COLO668 (cell line): ENCODE data around the gene IL17RD.
A peak's percentile ranks its signal among the peaks of the same experiment; 100 is the strongest.

Experiments
- DNase-seq: peaks from one replicate; lab custom pipeline; 2025; ENCODE audit not compliant: unreplicated experiment; lab: John Stamatoyannopoulos, UW

The IL17RD gene

DNA sequence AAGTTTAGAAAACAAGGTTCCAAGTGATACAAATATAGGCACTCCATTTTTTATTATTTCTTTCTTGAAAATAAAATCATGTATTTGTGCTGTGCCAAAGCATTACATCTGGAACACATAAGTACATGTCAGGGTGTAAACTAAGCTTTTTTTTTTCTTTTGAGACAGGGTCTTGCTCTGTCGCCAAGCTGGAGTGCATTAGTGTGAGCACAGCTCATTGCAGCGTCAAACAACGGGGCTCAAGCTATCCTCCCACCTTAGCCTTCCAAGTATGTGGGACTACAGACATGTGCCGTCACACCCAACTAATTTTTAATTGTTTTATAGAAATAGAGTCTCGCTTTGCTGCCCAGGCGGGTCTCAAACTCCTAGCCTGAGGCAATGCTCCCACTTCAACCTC lies 95.7 kb downstream of the IL17RD start:
- no peak for DNase-seq

DNA sequence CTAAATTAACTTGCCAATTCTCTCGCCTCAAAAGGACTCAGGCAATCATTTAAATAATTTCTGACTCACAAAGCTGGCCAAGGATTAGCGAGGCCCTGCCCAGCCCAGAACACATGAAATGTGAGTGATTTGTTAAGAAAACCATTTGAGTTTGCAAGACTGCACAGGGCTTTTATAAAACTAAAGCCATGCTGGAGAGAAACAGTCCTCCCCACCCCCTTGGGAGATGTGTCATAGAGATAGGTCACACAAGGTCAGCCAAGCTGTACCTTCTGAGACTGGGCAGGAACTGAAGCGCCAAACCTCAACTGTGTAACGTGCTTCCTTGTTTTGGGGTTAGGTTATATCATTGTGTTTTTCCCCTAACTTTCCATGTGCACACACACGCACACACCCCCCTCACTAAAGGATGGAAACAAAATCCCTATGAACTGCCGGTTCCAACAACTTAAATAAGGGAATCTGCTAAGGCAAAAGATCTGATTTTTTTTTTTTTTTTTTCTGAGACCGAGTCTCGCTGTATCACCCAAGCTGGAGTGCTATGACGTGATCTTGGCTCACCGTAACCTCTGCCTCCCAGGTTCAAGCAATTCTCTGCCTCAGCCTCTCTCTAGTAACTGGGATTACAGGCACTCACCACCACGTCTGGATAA lies 96.6 kb downstream of the IL17RD start:
- no peak for DNase-seq

DNA sequence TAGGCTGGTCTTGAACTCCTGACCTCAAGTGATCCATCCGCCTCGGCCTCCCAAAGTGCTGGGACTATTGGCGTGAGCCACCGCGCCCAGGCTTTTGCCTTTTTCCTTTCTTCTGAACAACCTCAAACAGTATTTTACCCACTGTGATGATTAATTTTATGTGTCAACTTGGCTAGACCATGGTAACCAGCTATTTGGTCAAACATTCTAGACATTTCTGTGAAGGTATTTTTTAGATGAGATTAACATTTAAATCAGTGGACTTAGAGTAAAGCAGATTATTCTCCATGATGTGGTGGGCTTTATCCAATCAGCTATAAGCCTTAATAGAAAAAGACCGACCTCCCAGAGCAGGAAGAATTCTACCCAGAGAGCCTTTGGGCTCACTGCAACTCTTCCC lies 98.7 kb downstream of the IL17RD start:
- no peak for DNase-seq

DNA sequence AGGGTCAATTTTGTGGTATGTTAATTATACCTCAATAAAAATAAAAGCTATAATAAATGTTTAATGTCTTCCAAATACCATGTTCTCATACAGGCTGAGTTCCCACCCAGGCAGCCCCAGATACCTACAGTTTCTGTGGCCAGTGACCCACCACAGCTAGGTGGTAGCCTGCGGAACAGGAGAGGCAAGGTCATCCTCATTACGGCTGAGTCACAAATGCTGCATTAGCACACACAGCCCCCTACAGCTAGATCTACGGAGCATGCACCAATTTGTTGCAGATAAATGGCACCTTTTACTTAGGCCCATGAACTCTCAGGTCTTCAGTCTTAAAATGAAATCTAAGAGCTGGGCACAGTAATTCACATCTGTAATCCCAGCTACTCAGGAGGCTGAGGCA lies 99.6 kb downstream of the IL17RD start:
- DNase-seq, result no peak

DNA sequence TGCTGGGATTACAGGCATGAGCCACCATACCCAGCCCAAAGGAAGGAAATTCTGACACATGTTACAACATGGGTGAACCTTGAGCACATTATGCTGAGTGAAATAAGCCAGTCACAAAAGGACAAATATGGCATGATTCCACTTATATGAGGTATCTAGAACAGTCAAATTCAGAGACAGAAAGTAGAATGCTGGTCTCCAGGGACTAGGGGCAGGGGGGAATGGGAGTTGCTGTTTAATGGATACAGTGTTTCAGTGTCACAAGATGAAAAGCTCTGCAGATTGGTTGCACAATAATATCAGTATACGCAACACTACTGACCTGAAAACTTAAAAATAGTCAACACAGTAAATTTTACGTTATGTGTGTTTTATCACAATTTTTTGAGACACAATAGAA lies 100.6 kb downstream of the IL17RD start:
- DNase-seq, result no peak

DNA sequence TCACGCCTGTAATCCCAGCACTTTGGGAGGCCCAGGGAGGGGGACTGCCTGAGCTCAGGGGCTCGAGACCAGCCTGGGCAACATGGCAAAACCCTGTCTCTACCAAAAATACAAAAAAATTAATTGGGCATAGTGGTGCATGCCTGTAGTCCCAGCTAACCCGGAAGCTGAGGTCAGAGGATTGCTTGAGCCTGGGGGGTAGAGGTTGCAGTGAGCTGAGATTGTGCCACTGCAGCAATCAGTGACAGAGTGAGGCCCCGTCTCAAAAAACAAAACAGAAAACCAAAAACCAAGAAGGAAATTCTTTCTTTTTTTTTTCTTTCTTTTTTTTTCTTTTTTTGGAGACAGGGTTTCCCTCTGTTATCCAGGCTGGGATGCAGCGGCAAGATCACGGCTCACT lies 101.2 kb downstream of the IL17RD start:
- no peak for DNase-seq

DNA sequence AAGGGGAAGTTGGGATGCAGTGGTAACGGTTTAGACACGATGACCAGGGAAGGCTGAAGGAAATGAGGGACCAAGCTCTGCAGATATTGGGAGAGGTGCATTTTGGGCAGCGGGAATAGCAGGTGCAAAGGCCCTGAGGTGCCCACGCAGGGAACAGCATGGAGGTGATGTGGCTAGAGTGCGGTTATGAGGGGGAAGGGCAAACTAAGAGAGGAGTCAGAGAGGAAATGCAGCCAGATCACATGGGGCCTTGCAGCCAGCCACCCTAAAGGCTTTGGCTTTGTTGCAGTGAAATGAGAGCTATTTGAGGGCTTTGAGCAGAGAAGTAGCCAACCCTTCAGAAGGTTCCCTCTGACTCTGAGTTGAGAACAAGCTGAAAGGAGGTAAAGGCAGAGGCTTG lies 102.1 kb downstream of the IL17RD start:
- DNase-seq, result no peak

DNA sequence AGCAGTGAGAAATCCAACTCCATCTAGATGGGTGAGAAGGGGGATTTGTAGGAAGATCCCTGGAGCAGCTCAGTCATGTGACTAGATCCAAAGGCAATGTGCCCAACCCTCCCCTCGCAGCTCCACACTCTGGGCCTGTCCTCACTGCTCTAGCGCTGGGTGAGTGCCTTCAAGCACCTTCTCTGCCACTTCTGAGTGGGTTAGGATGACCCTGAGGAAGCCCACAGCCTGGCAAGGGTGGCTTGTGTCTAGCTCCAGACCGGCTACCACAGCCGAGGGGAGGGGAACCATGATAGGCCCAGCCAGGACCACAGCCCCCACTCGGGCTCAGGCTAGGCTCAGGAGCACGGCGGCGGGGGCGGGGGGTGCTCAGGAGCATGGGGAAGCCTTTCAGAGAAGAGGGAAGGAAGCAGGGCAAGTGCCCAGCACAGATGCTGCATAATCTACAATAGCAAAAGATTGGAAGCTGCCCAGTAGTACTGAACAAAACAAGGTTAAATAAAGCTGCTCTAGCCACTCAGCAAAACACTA lies 103.0 kb downstream of the IL17RD start:
- DNase-seq, result no peak

DNA sequence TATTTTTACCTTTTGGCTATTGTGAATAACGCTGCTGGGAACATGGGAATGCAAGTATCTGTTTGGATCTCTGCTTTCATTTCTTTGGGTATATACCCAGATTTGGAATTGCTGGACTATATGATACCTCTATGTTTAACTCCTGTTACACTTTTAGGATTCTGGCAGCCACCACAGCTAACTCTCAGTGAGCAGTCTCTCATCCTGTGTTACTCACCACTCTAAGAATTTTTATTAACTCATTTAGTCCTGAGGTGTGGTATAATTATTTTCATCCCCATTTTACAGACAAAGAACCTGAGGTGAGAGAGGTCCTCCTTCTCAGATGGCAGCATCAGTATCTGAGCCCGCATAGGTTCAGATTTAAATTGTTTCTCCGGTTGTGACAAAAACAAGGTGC lies 103.6 kb downstream of the IL17RD start:
- DNase-seq, result no peak

DNA sequence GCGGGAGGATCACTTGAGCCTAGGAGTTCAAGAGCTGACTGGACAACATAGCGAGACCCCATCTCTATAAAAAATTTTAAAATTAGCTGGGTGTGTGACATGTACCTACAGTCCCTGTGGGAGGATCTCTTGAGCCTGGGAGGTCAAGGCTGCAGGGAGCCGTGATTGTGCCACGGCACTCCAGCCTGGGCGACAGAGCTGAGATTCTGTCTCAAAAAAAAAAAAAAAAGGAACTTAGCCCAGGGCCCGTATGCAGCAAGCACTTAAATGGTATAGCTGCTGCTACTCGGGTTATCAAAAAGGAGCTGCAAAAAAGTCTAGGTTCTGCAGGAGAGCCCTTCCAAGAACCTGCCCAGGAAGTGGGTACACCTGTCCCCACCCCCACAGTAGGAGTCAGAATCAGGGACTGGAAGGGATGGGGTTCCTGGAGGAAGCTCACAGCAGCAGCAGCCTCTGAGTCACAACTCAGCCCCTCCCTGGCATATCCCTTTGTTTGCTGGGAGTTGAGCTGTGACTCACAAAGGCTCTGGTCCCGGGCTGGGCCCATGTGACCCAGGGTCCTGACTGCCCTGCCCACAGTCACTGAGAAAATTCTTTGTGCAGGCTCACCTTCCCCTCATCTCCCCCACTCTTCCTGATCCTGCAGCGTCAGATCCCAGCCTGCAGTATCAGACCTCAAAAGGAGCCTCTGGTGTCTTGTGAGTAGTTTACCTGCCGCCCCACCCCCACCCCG lies 104.9 kb downstream of the IL17RD start, which contains the start of gene SPATA12:
SPATA12 (plus strand) TSS at position 576 of the 733 bp plus-strand sequence. CDS start 13,031 bp downstream, outside the sequence.
- DNase-seq, result peak; percentile 79

DNA sequence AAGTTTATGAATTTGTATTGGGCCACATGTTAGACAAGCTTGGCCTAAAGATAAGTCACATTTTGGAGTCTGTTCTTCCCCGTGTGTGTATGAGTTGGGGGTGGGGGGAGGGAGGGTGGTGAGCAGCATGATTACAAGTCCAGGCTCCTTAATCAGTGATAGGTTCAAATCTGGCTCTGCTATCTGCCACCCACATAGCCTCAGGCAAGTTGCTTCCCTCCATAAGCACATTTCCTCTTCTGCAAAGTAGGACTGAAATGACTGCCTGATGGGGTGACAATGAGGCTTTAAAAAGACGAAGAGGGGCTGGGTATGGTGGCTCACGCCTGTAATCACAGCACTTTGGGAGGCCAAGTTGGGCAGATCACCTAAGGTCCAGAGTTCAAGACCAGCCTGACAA lies 105.7 kb downstream of the IL17RD start:
- no peak for DNase-seq

DNA sequence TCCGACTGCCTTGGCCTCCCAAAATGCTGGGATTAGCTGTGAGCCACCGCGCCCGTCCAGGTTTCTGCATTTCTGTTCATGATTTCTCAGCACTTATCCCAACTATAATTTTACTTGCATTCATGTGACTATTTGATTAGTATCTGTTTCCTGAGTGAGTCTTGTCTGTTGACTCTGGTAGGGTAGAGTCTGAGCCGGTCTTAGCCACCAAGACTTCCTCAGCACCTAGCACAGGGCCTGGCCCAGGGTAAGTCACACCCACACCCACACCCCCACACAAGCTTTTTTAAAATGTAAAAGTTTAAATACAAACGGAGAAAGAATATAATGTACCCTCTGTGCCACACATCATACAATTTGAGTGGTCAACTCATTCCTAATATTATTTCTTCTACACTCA lies 107.8 kb downstream of the IL17RD start:
- DNase-seq, result no peak

DNA sequence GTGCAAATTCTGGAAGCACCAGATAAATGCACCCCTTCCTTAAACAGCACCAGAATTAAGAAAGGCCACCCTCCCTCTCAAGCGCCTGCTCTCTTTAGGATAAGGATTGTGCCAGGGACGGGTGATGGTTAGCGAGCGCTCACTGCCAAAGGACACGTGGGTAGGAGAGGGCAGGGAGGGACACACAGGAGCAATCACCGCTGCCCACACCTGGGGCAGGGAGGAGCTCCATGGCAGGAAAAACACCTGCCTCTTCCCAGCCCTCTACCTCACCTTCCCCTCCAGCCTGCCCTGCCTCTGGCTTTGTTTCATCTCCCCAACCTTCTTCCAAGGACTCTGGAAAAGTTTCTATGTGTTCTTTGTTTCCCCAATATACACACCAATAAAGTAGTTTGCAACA lies 112.0 kb downstream of the IL17RD start:
- DNase-seq, result no peak

DNA sequence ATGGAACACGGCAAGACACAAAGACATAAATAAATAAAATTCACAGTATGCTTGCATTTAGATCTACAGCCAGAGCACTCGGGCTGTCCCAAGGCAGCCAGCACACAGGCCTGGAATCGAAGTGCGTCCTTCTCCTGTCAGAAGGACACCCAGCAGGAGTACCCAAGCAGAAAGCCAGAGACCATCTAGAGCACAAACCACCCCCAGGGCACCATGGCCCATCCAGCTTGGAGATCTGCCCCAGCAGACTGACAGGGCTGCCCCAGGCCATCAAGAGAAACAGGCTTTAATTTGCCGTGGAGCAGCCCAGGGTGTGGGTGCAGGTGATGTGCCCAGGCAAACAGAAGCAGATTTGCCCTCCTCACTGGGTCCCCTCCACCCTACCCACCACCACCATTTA lies 112.5 kb downstream of the IL17RD start:
- DNase-seq, result no peak

DNA sequence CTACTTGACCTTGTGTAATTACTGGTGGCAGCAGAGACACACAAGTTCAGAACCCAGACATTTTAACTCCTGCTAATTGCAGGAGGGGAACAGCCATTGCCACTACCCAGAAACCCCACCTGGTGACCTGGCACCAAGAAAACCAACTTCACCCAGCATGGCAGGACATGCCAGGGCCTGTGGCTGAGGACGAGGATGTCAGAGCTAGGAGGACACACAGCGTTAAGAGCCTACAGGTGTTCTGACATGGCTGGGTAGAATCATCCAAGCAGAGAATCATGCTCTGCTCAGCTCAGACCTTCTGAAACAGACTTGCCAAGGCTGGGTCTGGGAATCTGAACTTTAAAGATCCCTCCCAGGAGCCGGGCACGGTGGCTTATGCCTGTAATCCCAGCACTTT lies 116.4 kb downstream of the IL17RD start:
- no peak for DNase-seq

DNA sequence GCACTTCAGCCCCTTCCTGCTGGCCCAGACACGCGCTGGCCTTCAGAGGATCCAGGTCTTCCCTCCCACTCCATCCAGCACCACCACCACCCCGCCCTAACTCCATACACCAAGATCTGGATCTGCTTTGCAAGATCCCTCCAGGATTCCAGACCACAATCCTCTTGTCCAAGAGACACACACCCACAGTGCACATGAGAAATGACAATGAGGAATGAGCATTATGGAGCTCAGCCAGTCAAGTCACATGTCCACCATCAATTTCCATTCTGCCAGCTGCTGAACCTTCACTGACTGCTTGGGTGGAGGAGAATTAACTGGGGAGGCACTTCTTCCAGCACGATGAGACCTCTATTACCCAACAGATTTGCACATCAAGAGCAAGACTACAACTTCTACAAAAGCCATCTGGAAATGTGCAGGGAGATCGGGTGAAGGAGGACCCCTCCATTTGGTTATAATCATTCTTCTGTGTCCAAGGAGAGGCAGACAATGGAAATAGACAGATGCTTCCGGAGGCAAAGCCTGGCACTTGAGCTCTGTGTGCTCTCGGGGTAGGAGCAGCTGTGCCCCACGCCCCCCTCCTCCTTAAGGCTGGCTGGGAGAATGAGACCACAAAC lies 117.0 kb downstream of the IL17RD start:
- peak; percentile 23 for DNase-seq

DNA sequence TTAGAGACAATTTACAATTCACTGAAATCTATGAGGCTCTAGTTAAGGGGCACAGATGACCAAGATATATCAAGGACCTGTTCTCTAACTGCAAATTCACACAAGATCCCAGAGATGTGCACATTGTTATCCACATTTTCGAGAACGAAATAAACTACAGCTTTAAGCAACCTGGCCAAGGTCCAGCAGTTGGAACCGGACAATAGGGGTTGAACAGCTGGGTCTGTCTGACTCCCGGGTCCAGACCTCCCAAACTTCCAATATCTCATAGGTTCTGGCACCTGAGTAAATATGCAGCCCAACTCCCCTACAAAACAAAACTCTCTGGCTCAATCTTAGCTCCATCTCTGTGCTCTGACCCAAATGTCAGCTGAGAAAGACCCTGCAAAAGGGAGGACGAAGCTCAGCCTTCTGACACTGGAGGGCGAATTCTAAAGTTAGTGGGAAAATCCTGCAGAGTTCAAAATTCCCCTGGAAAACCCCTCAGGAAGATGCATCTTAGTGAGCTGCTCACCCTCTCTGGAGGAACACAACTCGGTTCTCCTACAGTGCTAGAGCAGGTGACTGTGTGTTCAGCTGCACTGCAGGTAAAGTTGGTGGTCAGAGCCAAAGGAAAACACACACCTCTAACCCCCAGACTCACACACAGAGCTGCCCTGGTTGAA lies 118.9 kb downstream of the IL17RD start:
- peak; percentile 13 for DNase-seq

DNA sequence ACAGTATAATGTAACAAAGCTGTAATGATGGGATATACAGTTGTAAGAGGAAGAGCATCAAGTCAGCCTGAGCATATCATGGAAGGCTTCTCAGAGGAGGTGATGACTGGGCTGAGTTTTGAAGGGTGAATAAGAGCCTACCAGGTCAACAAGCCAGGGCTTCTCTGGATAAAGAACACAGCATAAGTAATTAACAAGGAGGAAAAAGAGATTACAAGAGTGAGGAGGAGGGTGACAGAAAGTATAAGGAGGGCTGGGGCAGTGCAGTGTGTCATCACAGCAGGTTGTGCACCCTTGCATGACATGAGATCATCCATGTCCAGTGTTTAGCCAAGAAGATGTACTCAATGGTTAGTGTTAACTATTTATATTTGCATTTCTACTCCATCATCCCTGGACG lies 121.6 kb downstream of the IL17RD start:
- peak; percentile 48 for DNase-seq

DNA sequence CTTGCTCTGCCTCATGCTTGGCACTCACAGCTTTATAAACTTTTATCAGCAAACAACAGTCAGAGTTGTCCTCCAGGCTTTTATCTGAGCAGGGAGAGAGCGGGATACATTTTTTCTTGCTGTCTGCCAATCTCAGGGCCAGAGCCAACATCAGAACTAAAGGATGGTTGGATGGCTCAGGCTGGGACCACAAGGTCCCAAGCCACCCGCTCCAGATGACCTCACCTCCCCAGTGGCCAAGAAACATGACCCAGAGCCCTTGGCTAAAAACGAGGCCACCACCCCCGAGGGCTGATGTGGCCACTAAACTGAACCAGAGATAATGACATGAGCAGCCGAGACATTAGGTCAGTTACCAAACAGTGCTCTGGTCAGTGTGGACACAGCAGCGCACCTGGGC lies 123.5 kb downstream of the IL17RD start:
- DNase-seq, result no peak
